GM19372 (cell line): ENCODE measurements around the gene ARPIN.
"Not testable (repeated sequence)": the region's sequence is repeated elsewhere in the genome, so short reads cannot be mapped to it uniquely, and the experiment has no call there.

Experiments used
- ATAC-seq: cut with Tn5 transposase; IDR thresholded peaks from one replicate; pipeline ENCODE4 v1.9.1; 2021; ENCODE audit warnings: mild to moderate bottlenecking, low read depth, moderate library complexity; ENCODE audit not compliant: unreplicated experiment

ARPIN gene

GRCh38 chr15:89910891-89911626 is 1.7 kb downstream of the ARPIN start:
- no peak for ATAC-seq

DNA sequence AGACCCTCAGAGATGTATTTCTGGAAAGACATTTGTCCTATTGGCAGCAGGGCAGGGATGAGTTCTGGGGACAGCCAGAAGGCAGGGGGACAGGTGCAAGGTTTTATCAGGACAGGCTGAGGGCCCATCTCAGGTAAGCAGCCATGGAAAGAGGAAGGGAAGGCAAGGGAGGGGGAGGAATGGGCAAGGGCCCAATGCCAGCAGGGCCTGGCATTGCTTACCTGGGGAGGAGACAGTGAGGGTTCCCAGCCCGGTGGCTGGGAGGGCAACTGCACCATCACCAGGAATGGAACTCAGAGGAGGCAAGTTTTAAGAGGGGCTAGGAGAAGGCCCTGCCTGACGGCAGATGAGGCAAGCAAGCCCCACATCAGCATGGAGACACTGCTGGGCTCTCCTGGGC is 3.1 kb downstream of the ARPIN start:
- no peak for ATAC-seq

DNA sequence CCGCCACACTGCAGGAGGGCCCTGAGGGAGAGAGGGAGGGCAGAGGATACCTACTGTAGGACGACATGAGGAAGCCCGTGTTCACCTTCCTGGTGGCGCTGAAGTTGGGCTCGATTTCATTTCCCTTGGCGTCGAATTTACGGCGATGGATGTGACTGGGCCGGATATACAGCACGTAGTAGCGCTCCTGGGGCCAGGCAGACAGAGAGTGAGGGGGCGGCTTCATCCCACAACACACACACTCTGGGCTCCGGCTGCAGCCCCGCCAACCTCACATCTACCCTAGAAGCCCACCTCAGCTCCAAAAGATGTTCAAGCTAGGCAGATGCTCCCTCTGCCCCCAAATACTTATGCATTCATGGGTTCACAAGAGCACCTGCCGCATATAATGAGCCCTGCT is 4.5 kb downstream of the ARPIN start:
- no peak for ATAC-seq

DNA sequence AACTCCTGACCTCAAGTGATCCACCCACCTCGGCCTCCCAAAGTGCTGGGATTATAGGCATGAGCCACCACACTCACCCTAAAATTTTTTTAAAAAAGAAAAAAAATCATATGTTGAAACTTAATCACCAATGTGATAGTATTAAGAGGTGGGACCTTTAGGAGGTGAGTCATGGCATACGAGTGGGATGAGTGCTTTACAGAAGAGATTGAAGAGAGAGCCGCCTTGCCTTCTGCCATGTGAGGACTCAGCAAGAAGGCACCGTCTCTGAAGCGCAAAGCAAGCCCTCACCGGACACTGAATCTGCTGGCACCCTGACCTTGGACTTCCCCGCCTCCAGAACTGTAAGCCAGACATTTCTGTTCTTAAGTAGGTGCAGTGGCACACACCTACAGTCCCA is 5.5 kb downstream of the ARPIN start:
- no peak for ATAC-seq

- ATAC-seq = no peak
Measured at GRCh38 chr15:89905846-89906378, 6.8 kb downstream of the ARPIN start.

DNA sequence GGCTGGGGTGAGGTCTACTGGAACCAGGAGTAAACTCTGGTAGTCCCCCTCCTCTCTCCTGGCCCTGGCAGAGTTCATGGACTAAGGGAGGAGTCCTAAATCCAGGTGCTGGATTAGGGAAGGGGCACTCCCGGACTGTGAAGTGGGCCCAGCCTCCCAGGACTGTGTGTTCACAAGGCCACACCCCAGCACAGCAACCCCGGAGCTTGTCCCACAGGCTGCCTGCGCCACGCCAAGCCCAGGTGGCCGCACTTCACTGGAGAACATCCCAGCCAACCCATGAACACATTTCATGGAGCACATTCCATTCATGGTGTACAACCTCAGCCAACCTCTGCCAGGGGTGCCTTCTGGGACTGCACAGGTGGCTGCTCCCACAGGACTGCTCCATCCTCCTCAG is 8.2 kb downstream of the ARPIN start:
- ATAC-seq = no peak

GRCh38 chr15:89903858-89904130 is 9.0 kb downstream of the ARPIN start:
- ATAC-seq = no peak

GRCh38 chr15:89903015-89903857 is 9.5 kb downstream of the ARPIN start:
- no peak for ATAC-seq

DNA sequence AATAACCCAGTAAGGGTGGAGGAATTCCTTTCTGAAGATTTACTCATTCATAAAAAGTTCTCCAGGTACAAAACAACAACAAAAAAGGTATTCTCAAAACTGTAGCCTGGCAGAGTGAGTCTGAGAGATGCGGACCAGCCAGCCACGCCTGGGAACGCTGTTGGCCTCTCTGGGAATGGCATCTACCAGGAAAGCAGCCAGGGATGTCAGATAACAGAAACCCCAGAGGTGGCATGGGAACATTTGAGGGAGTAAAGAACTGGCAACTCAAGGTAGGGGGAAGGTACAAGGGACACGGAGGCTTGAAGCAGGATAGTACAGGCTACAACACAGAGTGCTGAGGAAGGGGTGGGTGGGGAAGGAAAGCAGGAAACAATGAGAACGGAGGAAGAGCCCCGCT is 11.9 kb downstream of the ARPIN start:
- no peak for ATAC-seq

DNA sequence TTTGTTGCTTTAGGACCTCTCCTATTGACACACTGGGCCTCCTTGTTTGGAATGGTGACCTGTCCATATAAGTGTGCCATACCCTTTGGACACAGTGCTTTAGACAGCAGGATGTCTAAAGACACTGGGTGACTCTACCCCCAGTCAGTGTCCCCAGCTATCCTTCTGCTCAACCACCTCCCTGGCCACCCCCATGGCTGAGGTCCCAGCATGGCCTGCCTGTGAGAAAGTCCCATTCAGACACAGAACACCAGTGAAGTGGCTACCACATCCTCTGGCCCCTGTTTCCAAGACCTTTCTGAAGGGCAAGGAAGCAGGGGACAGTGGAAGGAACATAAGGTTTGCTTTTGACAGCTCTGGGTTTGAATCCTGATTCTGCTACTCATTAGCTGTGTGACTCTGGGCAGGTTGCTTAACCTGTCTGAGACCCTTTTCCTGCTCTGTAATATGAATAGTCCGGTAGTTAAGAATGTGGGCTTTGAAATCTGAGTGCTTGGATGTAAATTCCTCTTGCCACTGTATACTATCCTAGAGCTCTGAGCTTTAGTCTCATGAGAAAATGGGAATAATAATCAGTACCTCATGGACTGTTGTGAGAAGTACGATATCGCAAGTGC is 12.7 kb downstream of the ARPIN start:
- no peak for ATAC-seq

DNA sequence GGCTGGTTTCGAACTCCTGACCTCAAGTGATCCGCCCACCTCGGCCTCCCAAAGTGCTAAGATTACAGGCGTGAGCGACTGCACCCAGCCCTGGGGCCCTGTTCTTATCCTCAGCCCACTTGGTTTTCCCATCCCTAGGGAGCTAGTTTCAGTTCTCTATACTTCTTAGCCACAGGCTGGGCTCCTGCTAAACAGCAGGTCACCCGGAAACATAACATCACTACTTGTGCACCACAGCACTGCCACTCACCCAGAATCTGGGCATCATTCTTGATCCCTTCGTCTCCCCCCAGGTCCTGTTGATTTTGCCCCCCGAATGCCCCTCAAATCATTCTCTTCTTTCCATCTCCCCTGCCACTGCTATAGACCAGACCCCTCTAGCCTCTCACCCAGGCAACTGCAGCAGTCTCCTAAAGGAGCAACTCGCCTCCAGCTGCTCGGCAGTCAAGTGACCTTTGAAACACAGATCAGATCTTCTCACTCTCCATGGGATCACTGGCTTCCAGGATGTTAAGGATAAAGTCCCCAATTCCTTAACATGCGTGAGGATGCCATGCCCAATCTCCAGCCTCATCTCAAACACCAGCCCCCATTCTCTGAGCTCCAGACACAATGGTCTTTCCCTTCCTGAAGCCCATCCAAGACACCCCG is 13.3 kb downstream of the ARPIN start:
- ATAC-seq = no peak

DNA sequence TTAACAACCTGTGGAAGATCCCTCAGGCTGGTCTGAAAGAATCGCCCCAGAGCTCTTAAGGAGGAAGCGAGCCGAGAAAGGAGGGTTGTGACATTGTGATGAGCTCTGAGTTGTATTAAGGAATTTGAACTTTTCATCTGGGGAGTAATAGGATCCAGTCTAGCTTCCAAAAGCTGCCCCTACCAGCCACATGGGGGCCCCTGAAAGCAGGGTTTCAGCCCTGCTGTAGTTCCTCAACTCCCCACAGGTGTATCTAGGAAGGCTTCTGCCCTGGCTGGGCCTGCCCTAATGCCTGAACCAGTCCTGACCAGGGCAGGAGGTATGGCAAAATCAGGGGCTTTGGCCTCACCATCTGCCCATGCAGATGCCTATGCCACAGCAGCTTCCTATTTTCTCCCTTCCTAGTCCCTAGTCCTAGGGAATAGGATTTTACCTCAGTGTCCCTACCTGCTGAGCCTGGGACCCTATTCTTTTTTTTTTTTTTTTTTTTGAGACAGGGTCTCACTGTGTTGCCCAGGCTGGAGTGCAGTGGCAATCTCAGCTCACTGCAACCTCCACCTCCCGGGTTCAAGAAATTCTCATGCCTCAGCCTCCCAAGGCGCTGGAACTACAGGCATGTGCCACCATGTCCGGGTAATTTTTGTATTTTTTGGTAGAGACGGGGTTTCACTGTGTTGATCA is 14.0 kb downstream of the ARPIN start:
- no peak for ATAC-seq

DNA sequence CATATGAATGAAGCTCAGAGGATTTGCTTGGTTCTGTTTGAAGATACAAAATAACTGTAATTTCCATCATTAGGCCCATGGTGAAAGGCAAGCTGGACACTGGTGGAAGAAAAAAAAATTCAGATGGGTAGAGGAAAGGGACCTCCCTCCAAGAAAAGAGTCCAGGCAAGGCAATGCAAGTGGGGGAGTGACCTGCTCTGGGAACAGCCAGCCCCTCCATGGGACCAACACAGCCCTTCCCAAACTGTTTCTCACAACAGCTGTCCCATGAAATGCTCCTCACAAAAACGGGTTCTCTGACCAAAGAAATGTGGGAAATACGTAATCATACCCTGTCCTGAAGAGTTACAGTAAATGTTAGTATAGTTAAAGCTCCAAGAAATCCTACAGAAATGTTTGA is 14.6 kb downstream of the ARPIN start:
- no peak for ATAC-seq

- ATAC-seq = peak; percentile 88
Measured at GRCh38 chr15:89893696-89894447, 18.9 kb downstream of the ARPIN start, which contains the start of gene AP3S2. Gene AP3S2 (minus strand): TSS chr15:89893994. CDS start chr15:89893949, 45 bp downstream.

- ATAC-seq = no peak
Measured at GRCh38 chr15:89893027-89893426, 19.7 kb downstream of the ARPIN start.

DNA sequence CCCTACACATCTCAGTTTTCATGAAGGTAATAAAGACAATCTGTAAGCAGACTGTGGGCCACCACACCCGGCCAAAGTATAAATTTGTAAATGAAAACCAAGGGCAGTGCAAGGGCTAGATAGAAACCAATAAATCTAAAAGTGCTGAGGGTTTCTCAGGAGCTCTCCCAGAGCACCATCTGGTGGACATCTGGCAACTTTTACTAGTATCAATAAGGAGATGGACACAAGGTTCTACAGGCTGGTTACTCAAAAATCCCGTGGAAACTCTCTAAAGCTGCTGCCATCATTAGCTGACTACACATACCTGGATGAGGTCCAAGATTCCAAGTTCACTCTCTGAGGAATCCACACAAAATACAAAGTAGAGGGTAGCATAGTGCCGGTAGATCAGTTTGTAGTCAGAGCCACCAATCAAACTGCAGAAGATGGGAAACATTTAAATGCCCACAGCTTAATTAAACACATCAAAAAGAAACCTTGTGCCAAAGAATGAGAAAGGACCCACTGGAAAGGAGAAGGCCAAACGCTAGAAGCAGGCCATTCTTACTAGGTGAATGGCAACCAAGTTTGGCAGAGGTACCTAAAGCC is 24.4 kb downstream of the ARPIN start:
- ATAC-seq = no peak

GRCh38 chr15:89885611-89886010 is 27.1 kb downstream of the ARPIN start:
- no peak for ATAC-seq

- not testable (repeated sequence) for ATAC-seq
Measured at GRCh38 chr15:89885179-89885578, 27.6 kb downstream of the ARPIN start.

DNA sequence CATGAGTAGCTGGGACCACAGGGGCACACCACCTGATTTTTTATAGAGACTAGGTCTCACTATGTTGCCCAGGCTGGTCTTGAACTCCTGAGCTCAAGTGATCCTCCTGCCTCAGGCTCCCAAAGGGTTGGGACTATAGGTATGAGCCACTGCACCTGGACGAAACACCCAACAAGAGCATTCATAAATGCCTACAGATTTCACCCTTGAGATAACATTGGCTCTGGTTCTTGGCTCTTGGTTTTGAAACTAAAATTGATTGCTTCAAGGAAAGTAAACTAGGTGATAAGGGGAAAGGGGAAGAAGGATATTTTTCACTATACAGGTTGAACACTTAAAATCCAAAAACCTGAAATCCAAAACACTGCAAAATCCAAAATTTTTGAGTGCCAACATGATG is 29.2 kb downstream of the ARPIN start:
- ATAC-seq = no peak
